Mesothelial cell of epicardium (in vitro differentiated cells): Measurements from ENCODE around the gene INF2. TPM values are rescaled to one million over a fixed set of nuclear protein-coding genes. Genes with fewer than 3 reads are reported as not detected.
A peak's percentile ranks its signal among the peaks of the same experiment; 100 is the strongest.

ENCODE experiments used
- DNase-seq, 2 experiments: peaks; one replicate each; pipeline ENCODE4 v3.0.0; 2021; ENCODE audit warnings: low spot score in 2 of 2; ENCODE audit not compliant: unreplicated experiment in 2 of 2
- H3K27ac Mint-ChIP-seq: 2 replicates; pipeline ENCODE4 v1.8.0; 2021; ENCODE audit warnings: mixed read lengths
- H3K27me3 Mint-ChIP-seq: 2 replicates; pipeline ENCODE4 v1.8.0; 2021; ENCODE audit warnings: low read depth, mixed read lengths
- H3K36me3 Mint-ChIP-seq: 2 replicates; pipeline ENCODE4 v1.8.0; 2021; ENCODE audit warnings: mixed read lengths
- H3K4me1 Mint-ChIP-seq: 2 replicates; pipeline ENCODE4 v1.8.0; 2021; ENCODE audit warnings: mixed read lengths
- H3K4me3 Mint-ChIP-seq: 2 replicates; pipeline ENCODE4 v1.8.0; 2021; ENCODE audit warnings: mild to moderate bottlenecking, moderate library complexity, mixed read lengths
- H3K9me3 Mint-ChIP-seq: 2 replicates; pipeline ENCODE4 v1.8.0; 2021; ENCODE audit warnings: mixed read lengths
- total RNA-seq: library from RNA; stranded (reverse); gene quantifications from 3 replicates; pipeline ENCODE4 v1.2.1, GENCODE V29; 2021
- TF ChIP-seq, protein P1 (sequence below): fragments of 200-600 bp; sonication (generic); IDR thresholded peaks from one replicate; pipeline ENCODE4 v1.5.0; 2021; ENCODE audit warnings: antibody characterized with exemption; ENCODE audit not compliant: unreplicated experiment

The INF2 gene
- total RNA-seq, 1 donor from 2014 or later: 92.8 TPM

DNA sequence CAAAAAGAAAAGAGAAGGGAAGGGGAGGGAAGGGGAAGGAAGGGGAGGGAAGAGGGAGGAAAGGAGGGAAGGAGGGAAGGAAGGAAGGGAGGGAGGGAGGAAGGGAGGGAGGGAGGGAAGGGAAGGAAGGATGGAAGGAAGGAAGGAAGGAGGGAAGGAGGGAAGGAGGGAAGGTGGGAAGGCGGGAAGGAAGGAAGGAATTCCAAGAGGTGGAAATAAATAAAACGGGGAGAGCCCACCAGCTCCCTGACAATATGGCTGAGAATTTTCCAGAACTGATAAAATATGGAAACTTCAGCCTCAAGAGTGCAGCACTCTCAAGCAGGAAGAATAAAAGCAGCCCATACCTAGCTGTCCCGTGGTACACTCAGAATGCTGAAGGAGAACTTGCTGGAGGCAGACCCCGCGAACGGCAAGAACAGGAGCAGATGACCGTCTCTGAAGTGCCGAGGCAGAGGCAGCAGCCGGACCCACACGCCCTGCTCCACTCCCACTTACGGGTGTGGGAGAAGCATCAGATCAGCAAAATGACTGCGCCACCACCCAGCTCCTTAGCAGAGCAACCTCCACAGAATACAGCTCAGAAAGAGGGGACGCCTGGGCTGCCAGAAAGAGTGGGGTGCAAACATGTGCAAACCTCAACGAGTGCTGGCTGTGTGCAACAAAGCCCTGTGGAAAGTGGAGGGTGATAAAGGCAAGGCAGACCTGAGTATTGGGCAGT lies 34.1 kb upstream of the INF2 start:
- peaks cover 5% of the 10 kb centered on the region for H3K36me3 Mint-ChIP-seq
- no peak overlapping the region for H3K4me3 Mint-ChIP-seq
- peaks cover 13% of the 10 kb centered on the region for H3K9me3 Mint-ChIP-seq
- TF ChIP-seq, protein P1, sequence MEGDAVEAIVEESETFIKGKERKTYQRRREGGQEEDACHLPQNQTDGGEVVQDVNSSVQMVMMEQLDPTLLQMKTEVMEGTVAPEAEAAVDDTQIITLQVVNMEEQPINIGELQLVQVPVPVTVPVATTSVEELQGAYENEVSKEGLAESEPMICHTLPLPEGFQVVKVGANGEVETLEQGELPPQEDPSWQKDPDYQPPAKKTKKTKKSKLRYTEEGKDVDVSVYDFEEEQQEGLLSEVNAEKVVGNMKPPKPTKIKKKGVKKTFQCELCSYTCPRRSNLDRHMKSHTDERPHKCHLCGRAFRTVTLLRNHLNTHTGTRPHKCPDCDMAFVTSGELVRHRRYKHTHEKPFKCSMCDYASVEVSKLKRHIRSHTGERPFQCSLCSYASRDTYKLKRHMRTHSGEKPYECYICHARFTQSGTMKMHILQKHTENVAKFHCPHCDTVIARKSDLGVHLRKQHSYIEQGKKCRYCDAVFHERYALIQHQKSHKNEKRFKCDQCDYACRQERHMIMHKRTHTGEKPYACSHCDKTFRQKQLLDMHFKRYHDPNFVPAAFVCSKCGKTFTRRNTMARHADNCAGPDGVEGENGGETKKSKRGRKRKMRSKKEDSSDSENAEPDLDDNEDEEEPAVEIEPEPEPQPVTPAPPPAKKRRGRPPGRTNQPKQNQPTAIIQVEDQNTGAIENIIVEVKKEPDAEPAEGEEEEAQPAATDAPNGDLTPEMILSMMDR: no peak
- no peak for DNase-seq
- H3K27me3 Mint-ChIP-seq: peaks cover 5% of the 10 kb centered on the region
- H3K27ac Mint-ChIP-seq: no peak overlapping the region
- peaks cover 5% of the 10 kb centered on the region for H3K4me1 Mint-ChIP-seq

DNA sequence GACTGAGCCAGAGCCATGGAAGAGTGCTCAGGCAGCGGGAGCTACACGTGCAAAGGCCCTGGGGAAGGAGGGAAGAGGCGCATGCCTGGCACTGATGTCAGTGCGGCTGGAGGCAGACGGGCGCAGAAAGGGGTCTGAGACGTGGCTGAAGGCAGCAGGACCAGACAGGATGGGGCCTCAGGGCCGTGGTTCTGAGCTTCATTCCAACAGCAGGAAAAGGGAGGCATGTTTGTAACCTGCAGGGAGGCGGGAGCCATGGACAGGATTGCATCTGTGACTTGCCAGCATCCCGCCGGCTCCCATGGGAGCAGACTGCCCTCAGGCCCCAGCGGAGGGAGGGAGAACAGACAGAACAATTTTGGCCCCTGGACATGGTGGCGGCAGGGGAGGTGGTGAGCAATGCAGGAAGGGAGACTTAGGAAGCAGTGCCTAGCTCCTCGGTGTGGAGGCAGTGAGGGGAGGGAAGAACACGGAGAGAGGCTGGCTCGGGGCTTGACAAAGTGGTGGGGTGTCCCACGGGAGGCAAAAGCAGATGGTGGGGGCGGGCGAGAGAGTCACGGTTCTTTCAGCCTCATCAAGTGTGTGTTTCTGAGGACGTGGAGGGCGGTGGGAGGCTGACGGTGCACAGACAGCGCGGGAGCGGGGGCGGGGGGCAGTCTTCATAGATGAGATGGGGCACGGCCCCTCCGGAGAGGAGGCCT lies 33.3 kb upstream of the INF2 start:
- Mint-ChIP-seq H3K4me3 (no peak overlapping the region), H3K36me3 (peaks cover 5% of the 10 kb centered on the region)

DNA sequence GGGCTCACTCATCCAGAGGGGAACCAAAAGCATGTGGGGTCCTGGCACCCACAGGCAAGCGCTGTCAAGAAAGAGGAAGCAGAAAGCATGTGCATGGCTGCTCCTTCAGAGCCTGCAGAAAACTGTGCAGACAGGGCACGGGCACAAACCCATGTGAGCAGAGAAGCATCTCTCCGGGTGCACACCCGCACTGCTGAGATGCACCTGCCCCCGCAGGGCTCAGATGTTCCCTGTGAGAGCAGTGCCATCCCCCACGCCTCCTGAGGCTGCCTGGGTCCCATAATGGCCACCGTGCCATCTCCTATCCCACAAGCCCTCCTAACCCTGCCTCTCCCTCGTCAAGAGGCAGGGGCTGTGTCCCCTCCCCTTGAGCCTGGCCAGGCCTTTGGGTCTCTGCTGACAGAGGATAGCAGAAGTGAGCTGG lies 32.3 kb upstream of the INF2 start:
- TF ChIP-seq, protein P1: no peak
- peaks cover 5% of the 10 kb centered on the region for H3K27me3 Mint-ChIP-seq
- H3K4me1 Mint-ChIP-seq: peaks cover 5% of the 10 kb centered on the region
- DNase-seq: no peak
- H3K27ac Mint-ChIP-seq: no peak overlapping the region
- peaks cover 5% of the 10 kb centered on the region for H3K36me3 Mint-ChIP-seq
- peaks cover 20% of the 10 kb centered on the region for H3K9me3 Mint-ChIP-seq
- H3K4me3 Mint-ChIP-seq: no peak overlapping the region

More for the DNA sequence above, 33.3 kb upstream of the INF2 start:
- Mint-ChIP-seq H3K4me1 (peaks cover 5% of the 10 kb centered on the region), H3K9me3 (peaks cover 15% of the 10 kb centered on the region), H3K27ac (peak overlapping the region; percentile 23), H3K27me3 (peaks cover 5% of the 10 kb centered on the region)
- TF ChIP-seq, protein P1: no peak
- DNase-seq: no peak

DNA sequence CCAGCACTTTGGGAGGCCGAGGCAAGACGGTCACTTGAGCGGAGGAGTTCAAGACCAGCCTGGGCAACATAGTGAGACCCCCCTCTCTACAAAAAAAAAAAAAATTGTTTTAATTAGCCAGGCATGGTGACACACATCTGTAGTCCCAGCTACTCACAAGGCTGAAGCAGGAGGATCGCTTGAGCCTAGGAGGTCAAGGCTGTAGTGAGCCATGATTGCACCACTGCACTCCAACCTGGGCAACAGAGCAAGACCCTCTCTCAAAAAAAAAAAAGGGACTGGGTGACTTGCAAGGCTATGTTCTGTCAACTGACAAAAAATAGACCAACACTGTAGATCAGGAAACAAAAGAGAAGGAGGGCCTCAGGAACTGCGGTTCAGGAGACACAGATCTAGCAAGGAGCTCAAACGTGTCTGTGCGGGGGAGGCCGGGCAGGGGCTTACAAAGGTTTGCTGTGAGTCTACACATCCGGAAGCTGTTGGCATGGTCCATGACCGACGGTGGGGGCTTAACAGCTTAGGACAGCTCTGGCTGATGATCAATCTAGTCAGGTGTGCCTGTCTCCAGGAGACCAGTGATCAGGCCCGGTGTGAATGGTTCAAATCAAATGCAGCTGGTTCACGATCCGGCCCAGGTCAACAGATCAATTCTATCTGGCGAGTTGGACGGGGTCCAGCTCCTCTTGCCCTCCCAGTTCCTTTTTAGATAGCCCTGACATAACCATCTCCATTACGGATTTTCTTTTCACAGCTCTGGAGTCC lies 31.7 kb upstream of the INF2 start:
- H3K4me3 Mint-ChIP-seq: no peak overlapping the region
- peaks cover 14% of the 10 kb centered on the region for H3K9me3 Mint-ChIP-seq
- H3K36me3 Mint-ChIP-seq: peaks cover 3% of the 10 kb centered on the region
- H3K27me3 Mint-ChIP-seq: peaks cover 5% of the 10 kb centered on the region
- no peak overlapping the region for H3K27ac Mint-ChIP-seq
- no peak for DNase-seq
- peaks cover 5% of the 10 kb centered on the region for H3K4me1 Mint-ChIP-seq
- TF ChIP-seq, protein P1: no peak

DNA sequence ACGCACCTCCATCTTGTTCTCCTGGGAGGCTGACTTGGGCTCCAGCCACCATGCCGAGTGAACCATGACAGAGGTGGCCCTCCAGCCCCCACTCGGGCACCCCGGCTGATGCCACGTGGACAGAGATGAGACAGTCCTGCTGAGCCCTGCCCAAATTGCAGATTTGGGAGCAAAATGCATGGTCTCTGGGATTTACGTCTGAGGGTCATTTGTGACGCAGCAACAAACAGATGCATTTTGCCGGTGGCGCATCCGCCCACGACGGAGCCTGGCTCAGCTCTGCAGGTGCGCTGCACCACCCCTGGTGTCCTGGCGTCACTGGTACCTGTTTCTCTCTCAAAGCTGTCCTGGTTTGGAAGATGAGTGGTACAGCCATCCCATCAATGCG lies 31.1 kb upstream of the INF2 start:
- peaks cover 2% of the 10 kb centered on the region for H3K36me3 Mint-ChIP-seq
- H3K9me3 Mint-ChIP-seq: peaks cover 13% of the 10 kb centered on the region
- H3K27me3 Mint-ChIP-seq: peaks cover 5% of the 10 kb centered on the region
- TF ChIP-seq, protein P1: no peak
- H3K4me1 Mint-ChIP-seq: peaks cover 5% of the 10 kb centered on the region
- no peak overlapping the region for H3K27ac Mint-ChIP-seq
- H3K4me3 Mint-ChIP-seq: no peak overlapping the region
- DNase-seq: no peak
